Measurements from ENCODE around the gene THADA. TPM values are rescaled to one million over a fixed set of nuclear protein-coding genes. Genes with fewer than 3 reads are reported as not detected.
"Not testable (repeated sequence)": the region's sequence is repeated elsewhere in the genome, so short reads cannot be mapped to it uniquely, and the experiment has no call there.

Gene THADA
- total RNA-seq, 1 experiment from 2014 or later: 20.1 TPM

DNA sequence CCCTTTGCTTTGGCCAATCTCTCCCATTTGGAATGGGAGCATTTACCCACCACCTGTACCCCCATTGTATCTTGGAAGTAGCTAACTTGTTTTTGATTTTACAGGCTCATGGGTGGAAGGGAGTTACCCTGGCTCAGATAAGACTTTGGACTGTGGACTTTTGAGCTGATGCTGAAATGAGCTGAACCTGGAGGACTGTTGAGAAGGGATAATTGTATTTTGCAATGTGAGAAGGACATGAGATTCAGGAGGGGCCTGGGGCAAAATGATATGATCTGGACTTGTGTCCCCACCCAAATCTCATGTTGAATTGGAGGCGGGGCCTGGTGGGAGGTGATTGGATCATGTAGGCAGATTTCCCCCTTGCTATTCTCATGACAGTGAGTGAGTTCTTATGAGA lies 310.9 kb downstream of the THADA start:
- Histone ChIP-seq H2AK5ac (ENCODE audit: insufficient read length, low read length) (no peak overlapping the region), H3K23me2 (ENCODE audit: insufficient read length, low read depth, low read length, poor library complexity, severe bottlenecking) (no peaks in the 10 kb centered on the region), H3K79me2 (ENCODE audit: insufficient read depth, low read length) (no peaks in the 10 kb centered on the region), H2BK15ac (ENCODE audit: low read depth, low read length) (no peak overlapping the region), H2AFZ (ENCODE audit: low read length) (no peak overlapping the region), H4K8ac (replicated peaks; ENCODE audit: insufficient read length, low read depth, low read length) (no peak overlapping the region), H4K91ac (ENCODE audit: insufficient read length, low read depth, low read length) (no peak overlapping the region), H2BK120ac (ENCODE audit: low read depth, low read length, poor library complexity, severe bottlenecking) (no peak overlapping the region), H3K56ac (ENCODE audit: insufficient read length, low read depth, low read length) (no peak overlapping the region), H3K9ac (ENCODE audit: extremely low read depth, insufficient read length, low read length) (no peak overlapping the region), H4K20me1 (ENCODE audit: control insufficient read depth, insufficient read depth, insufficient read length) (no peaks in the 10 kb centered on the region), H3K4ac (ENCODE audit: low read depth, low read length) (no peak overlapping the region), H3K23ac (ENCODE audit: insufficient read length, low read depth, low read length) (no peak overlapping the region), H3T11ph (ENCODE audit: low read length) (no peak overlapping the region), H3K18ac (ENCODE audit: insufficient read length, low read depth, low read length) (no peak overlapping the region), H3K79me1 (ENCODE audit: insufficient read depth, low read depth, low read length, poor library complexity, severe bottlenecking) (no peaks in the 10 kb centered on the region), H3K14ac (ENCODE audit: insufficient read depth, low read length) (no peak overlapping the region), H2BK20ac (ENCODE audit: low read depth, low read length, poor library complexity, severe bottlenecking) (no peak overlapping the region), H3K27ac (ENCODE audit: insufficient read length, low read depth, low read length) (no peak overlapping the region), H4K5ac (ENCODE audit: insufficient read length, low read depth, low read length) (no peak overlapping the region), H3K27me3 (ENCODE audit: insufficient read depth, low read length) (no peaks in the 10 kb centered on the region), H2BK5ac (ENCODE audit: insufficient read length, low read length) (no peak overlapping the region), H2BK12ac (ENCODE audit: insufficient read length, low read depth, low read length) (no peak overlapping the region), H3K9me3 (ENCODE audit: control insufficient read depth, low read depth, low read length) (peaks cover 13% of the 10 kb centered on the region), H3K4me2 (ENCODE audit: insufficient read depth, insufficient read length, low read length) (no peak overlapping the region), H3K4me1 (ENCODE audit: insufficient read depth, low read length) (no peaks in the 10 kb centered on the region)
- DNase-seq: no peak
- Mint-ChIP-seq H3K4me3 (no peak overlapping the region), H3K9me3 (peaks cover 26 to 28% of the 10 kb centered on the region in 2 experiments), H3K4me1 (no peaks in the 10 kb centered on the region), H3K27ac (no peak overlapping the region), H3K36me3 (ENCODE audit: insufficient read depth in 1 of 3, low read depth in 3 of 3) (peaks cover 49 to 60% (median 56%) of the 10 kb centered on the region in 3 experiments), H3K27me3 (ENCODE audit: low read depth) (peaks cover 3% of the 10 kb centered on the region; the same call in 1 of the 2 replicates)
- TF ChIP-seq, protein P1, sequence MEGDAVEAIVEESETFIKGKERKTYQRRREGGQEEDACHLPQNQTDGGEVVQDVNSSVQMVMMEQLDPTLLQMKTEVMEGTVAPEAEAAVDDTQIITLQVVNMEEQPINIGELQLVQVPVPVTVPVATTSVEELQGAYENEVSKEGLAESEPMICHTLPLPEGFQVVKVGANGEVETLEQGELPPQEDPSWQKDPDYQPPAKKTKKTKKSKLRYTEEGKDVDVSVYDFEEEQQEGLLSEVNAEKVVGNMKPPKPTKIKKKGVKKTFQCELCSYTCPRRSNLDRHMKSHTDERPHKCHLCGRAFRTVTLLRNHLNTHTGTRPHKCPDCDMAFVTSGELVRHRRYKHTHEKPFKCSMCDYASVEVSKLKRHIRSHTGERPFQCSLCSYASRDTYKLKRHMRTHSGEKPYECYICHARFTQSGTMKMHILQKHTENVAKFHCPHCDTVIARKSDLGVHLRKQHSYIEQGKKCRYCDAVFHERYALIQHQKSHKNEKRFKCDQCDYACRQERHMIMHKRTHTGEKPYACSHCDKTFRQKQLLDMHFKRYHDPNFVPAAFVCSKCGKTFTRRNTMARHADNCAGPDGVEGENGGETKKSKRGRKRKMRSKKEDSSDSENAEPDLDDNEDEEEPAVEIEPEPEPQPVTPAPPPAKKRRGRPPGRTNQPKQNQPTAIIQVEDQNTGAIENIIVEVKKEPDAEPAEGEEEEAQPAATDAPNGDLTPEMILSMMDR (conservative IDR thresholded peaks at IDR 0.05): no peak
- no CpG with 5 or more reads among the region's 1 CpG for WGBS (ENCODE audit: extremely low coverage, insufficient read length, low lambda C conversion rate)

DNA sequence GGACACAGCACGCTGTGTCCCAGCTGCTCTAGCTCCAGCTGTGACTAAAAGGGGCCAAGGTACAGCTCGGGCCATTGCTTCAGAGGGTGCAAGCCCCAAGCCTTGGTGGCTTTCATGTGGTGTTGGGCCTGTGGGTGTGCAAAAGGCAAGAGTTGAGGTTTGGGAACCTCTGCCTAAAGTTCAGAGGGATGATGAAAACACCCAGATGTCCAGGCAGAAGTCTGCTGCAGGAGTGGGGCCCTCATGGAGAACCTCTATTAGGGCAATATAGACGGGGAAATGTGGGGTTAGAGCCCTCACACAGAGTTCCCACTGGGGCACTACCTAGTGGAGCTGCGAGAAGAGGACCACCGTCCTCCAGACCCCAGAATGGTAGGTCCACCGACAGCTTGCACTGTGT lies 311.5 kb downstream of the THADA start:
- not testable (repeated sequence) for DNase-seq; H3K14ac ChIP-seq (ENCODE audit: insufficient read depth, low read length); H2BK12ac ChIP-seq (ENCODE audit: insufficient read length, low read depth, low read length); H4K8ac ChIP-seq (replicated peaks; ENCODE audit: insufficient read length, low read depth, low read length); H2BK120ac ChIP-seq (ENCODE audit: low read depth, low read length, poor library complexity, severe bottlenecking); H2AK5ac ChIP-seq (ENCODE audit: insufficient read length, low read length); H2BK5ac ChIP-seq (ENCODE audit: insufficient read length, low read length); H3K4me1 ChIP-seq (ENCODE audit: insufficient read depth, low read length); H3K4me3 Mint-ChIP-seq; H3K4me1 Mint-ChIP-seq; H3K23me2 ChIP-seq (ENCODE audit: insufficient read length, low read depth, low read length, poor library complexity, severe bottlenecking); H3K27me3 ChIP-seq (ENCODE audit: insufficient read depth, low read length); H3K79me2 ChIP-seq (ENCODE audit: insufficient read depth, low read length); H3K79me1 ChIP-seq (ENCODE audit: insufficient read depth, low read depth, low read length, poor library complexity, severe bottlenecking); H3K27ac Mint-ChIP-seq; H3K27ac ChIP-seq (ENCODE audit: insufficient read length, low read depth, low read length); H3K4me2 ChIP-seq (ENCODE audit: insufficient read depth, insufficient read length, low read length); H3K4ac ChIP-seq (ENCODE audit: low read depth, low read length); H4K91ac ChIP-seq (ENCODE audit: insufficient read length, low read depth, low read length); H3T11ph ChIP-seq (ENCODE audit: low read length); H2AFZ ChIP-seq (ENCODE audit: low read length); H3K18ac ChIP-seq (ENCODE audit: insufficient read length, low read depth, low read length); H2BK20ac ChIP-seq (ENCODE audit: low read depth, low read length, poor library complexity, severe bottlenecking); H4K20me1 ChIP-seq (ENCODE audit: control insufficient read depth, insufficient read depth, insufficient read length); H2BK15ac ChIP-seq (ENCODE audit: low read depth, low read length); H3K56ac ChIP-seq (ENCODE audit: insufficient read length, low read depth, low read length); H3K9ac ChIP-seq (ENCODE audit: extremely low read depth, insufficient read length, low read length); H3K27me3 Mint-ChIP-seq (ENCODE audit: low read depth); H4K5ac ChIP-seq (ENCODE audit: insufficient read length, low read depth, low read length); H3K23ac ChIP-seq (ENCODE audit: insufficient read length, low read depth, low read length)
- peaks cover 13% of the 10 kb centered on the region for H3K9me3 ChIP-seq (ENCODE audit: control insufficient read depth, low read depth, low read length)
- peaks cover 49 to 60% (median 57%) of the 10 kb centered on the region in 3 experiments for H3K36me3 Mint-ChIP-seq (ENCODE audit: insufficient read depth in 1 of 3, low read depth in 3 of 3)
- peaks cover 26 to 28% of the 10 kb centered on the region in 2 experiments for H3K9me3 Mint-ChIP-seq
- WGBS (ENCODE audit: extremely low coverage, insufficient read length, low lambda C conversion rate): no CpG with 5 or more reads among the region's 6 CpGs

Measured in H9 (cell line).